Smooth muscle cell (in vitro differentiated cells): Measurements from ENCODE around the gene DET1. TPM values are rescaled to one million over a fixed set of nuclear protein-coding genes. Genes with fewer than 3 reads are reported as not detected.
A peak's percentile ranks its signal among the peaks of the same experiment; 100 is the strongest.

ENCODE experiments used
- DNase-seq: peaks from one replicate; lab custom pipeline; 2025; ENCODE audit not compliant: unreplicated experiment; lab: John Stamatoyannopoulos, UW
- H2AFZ ChIP-seq: fragments of 200-600 bp; sonication (generic); 2 replicates; pipeline ENCODE4 v1.6.0; 2016; ENCODE audit warnings: antibody characterized with exemption, low read depth, mild to moderate bottlenecking
- H3F3A ChIP-seq: fragments of 200-600 bp; sonication (generic); 2 replicates; pipeline ENCODE4 v1.6.0; 2017; ENCODE audit warnings: antibody characterized with exemption, low read depth
- H3K27ac ChIP-seq: fragments of 200-600 bp; sonication (generic); 2 replicates; pipeline ENCODE4 v1.5.1; 2016; ENCODE audit warnings: low read depth, mild to moderate bottlenecking
- H3K27me3 ChIP-seq: fragments of 200-600 bp; sonication (generic); 2 replicates; pipeline ENCODE4 v1.6.1; 2016; ENCODE audit warnings: low read depth, mild to moderate bottlenecking
- H3K36me3 ChIP-seq: fragments of 200-600 bp; sonication (generic); 2 replicates; pipeline ENCODE4 v1.5.1; 2016; ENCODE audit warnings: low read depth
- H3K4me1 ChIP-seq: fragments of 200-600 bp; sonication (generic); 2 replicates; pipeline ENCODE4 v1.5.1; 2016; ENCODE audit warnings: low read depth
- H3K4me2 ChIP-seq: fragments of 200-600 bp; sonication (generic); 2 replicates; pipeline ENCODE4 v1.6.0; 2016; ENCODE audit warnings: mild to moderate bottlenecking
- H3K4me3 ChIP-seq: fragments of 200-600 bp; sonication (generic); 2 replicates; pipeline ENCODE4 v1.5.1; 2016; ENCODE audit warnings: mild to moderate bottlenecking
- H3K79me2 ChIP-seq: fragments of 200-600 bp; sonication (generic); 2 replicates; pipeline ENCODE4 v1.6.0; 2016; ENCODE audit warnings: low read depth, mild to moderate bottlenecking
- H3K9ac ChIP-seq: fragments of 200-600 bp; sonication (generic); 2 replicates; pipeline ENCODE4 v1.6.0; 2016; ENCODE audit warnings: low read depth
- H3K9me3 ChIP-seq: fragments of 200-600 bp; sonication (generic); replicated peaks from 2 replicates; pipeline ENCODE4 v1.5.1; 2016; ENCODE audit warnings: low read depth
- H4K20me1 ChIP-seq: fragments of 200-600 bp; sonication (generic); 2 replicates; pipeline ENCODE4 v1.6.0; 2016; ENCODE audit warnings: low read depth
- CTCF ChIP-seq: fragments of 200-600 bp; sonication (generic); IDR thresholded peaks from 2 replicates; pipeline ENCODE4 v1.5.1; 2017; ENCODE audit warnings: borderline replicate concordance, mild to moderate bottlenecking, antibody characterized with exemption; ENCODE audit not compliant: insufficient read depth, poor library complexity, severe bottlenecking
- WGBS: methylation state at CpG from one replicate; pipeline ENCODE4 v1.1.7; 2016; ENCODE audit warnings: low lambda C conversion rate; 5-methylcytosine and 5-hydroxymethylcytosine counted together
- polyA plus RNA-seq: library from polyadenylated mRNA; unstranded; fragments of >200 nt; fragmentation: Nextera tagmentation; extraction: Ambion mirVana; gene quantifications from 2 replicates; pipeline ENCODE4 v1.2.1, GENCODE V29; 2016
- total RNA-seq: library from RNA; depleted of rRNA; stranded (reverse); fragments of >200 nt; gene quantifications from 2 replicates; pipeline ENCODE4 v1.2.3, GENCODE V29; 2014

Gene DET1
- total and polyA plus RNA-seq, 2 experiments from 2014 or later = 4.3 to 6.0 TPM

- Histone ChIP-seq H3K9ac (no peak overlapping the region), H3K79me2 (no peaks in the 10 kb centered on the region), H3K9me3 (no peaks in the 10 kb centered on the region), H3K4me2 (no peak overlapping the region), H2AFZ (no peak overlapping the region), H3K27ac (peak overlapping the region; percentile 56), H3K36me3 (no peaks in the 10 kb centered on the region), H3F3A (no peaks in the 10 kb centered on the region), H4K20me1 (no peaks in the 10 kb centered on the region), H3K27me3 (no peaks in the 10 kb centered on the region), H3K4me3 (no peak overlapping the region), H3K4me1 (no peaks in the 10 kb centered on the region)
- no peak for TF ChIP-seq CTCF
- no peak for DNase-seq
These were observed 11.4 kb downstream of the DET1 start for GRCh38 chr15:88535100-88535499.

DNA sequence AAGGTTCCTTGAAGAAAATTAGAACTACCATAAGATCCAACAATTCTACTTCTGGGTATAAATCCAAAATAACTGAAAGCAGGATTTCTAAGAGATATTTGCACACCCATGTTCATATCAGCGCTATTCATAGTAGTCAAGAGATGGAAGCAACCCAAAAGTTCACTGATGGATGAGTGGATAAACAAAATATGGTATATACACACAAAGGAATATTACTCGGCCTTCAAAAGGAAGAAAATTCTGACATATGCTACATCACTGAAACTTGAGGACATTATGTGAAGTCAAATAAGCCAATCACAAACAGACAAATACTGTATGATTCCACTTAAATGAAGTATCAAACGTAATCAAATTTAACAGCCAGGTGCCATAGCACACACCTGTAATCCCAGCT is 13.1 kb downstream of the DET1 start:
- Histone ChIP-seq H4K20me1 (no peaks in the 10 kb centered on the region), H3K4me2 (no peak overlapping the region), H3K36me3 (no peaks in the 10 kb centered on the region), H3K9me3 (no peaks in the 10 kb centered on the region), H2AFZ (no peak overlapping the region), H3K9ac (no peak overlapping the region), H3K4me1 (no peaks in the 10 kb centered on the region), H3K4me3 (no peak overlapping the region), H3K27me3 (no peaks in the 10 kb centered on the region), H3K79me2 (no peaks in the 10 kb centered on the region), H3K27ac (no peak overlapping the region), H3F3A (no peaks in the 10 kb centered on the region)
- TF ChIP-seq CTCF = no peak
- 97% methylated on average over 3 of the region's 3 CpGs for WGBS
- DNase-seq = no peak

GRCh38 chr15:88529021-88529630 is 17.4 kb downstream of the DET1 start:
- H3K9ac ChIP-seq = no peak overlapping the region
- TF ChIP-seq CTCF = no peak
- no peaks in the 10 kb centered on the region for H3K9me3 ChIP-seq
- H3F3A ChIP-seq = no peaks in the 10 kb centered on the region
- peaks cover 3% of the 10 kb centered on the region for H3K36me3 ChIP-seq
- 97% methylated on average over 1 of the region's 1 CpG for WGBS
- no peaks in the 10 kb centered on the region for H3K27me3 ChIP-seq
- no peaks in the 10 kb centered on the region for H3K79me2 ChIP-seq
- H3K27ac ChIP-seq = no peak overlapping the region
- H4K20me1 ChIP-seq = no peaks in the 10 kb centered on the region
- no peaks in the 10 kb centered on the region for H3K4me1 ChIP-seq
- no peak overlapping the region for H3K4me3 ChIP-seq
- no peak for DNase-seq
- H2AFZ ChIP-seq = no peak overlapping the region
- H3K4me2 ChIP-seq = no peak overlapping the region

GRCh38 chr15:88526247-88526879 is 20.1 kb downstream of the DET1 start:
- H3K27me3 ChIP-seq = no peaks in the 10 kb centered on the region
- no peak overlapping the region for H2AFZ ChIP-seq
- H3K9ac ChIP-seq = no peak overlapping the region
- no peak for DNase-seq
- H3F3A ChIP-seq = no peaks in the 10 kb centered on the region
- H3K4me3 ChIP-seq = no peak overlapping the region
- peaks cover 3% of the 10 kb centered on the region for H3K36me3 ChIP-seq
- no peaks in the 10 kb centered on the region for H3K4me1 ChIP-seq
- no peaks in the 10 kb centered on the region for H3K9me3 ChIP-seq
- H3K27ac ChIP-seq = no peak overlapping the region
- no peak overlapping the region for H3K4me2 ChIP-seq
- TF ChIP-seq CTCF = no peak
- H3K79me2 ChIP-seq = no peaks in the 10 kb centered on the region
- no peaks in the 10 kb centered on the region for H4K20me1 ChIP-seq
